H9 (cell line): ENCODE data around the gene LIMK2. TPM values are rescaled to one million over a fixed set of nuclear protein-coding genes. Genes with fewer than 3 reads are reported as not detected.

ENCODE experiments used
- DNase-seq: peaks from one replicate; pipeline ENCODE4 v3.0.0-alpha.2; 2017
- H2AFZ ChIP-seq: one replicate; pipeline ENCODE4 v1.6.1; 2013; ENCODE audit warnings: mild to moderate bottlenecking, low read length, control low read depth, moderate library complexity
- H2AK5ac ChIP-seq: 2 replicates; pipeline ENCODE4 v1.6.1; 2013; ENCODE audit warnings: low read length, control low read depth, mixed read lengths; ENCODE audit not compliant: insufficient read length
- H2BK120ac ChIP-seq: one replicate; pipeline ENCODE4 v1.6.1; 2013; ENCODE audit warnings: low read depth, mild to moderate bottlenecking, low read length, control low read depth, inconsistent platforms; ENCODE audit not compliant: poor library complexity, severe bottlenecking
- H2BK12ac ChIP-seq: 2 replicates; pipeline ENCODE4 v1.6.1; 2013; ENCODE audit warnings: low read length, control low read depth, mixed read lengths, low read depth; ENCODE audit not compliant: insufficient read length
- H2BK15ac ChIP-seq: 2 replicates; pipeline ENCODE4 v1.6.1; 2013; ENCODE audit warnings: low read depth, low read length, control low read depth
- H2BK20ac ChIP-seq: one replicate; pipeline ENCODE4 v1.6.1; 2013; ENCODE audit warnings: low read depth, mild to moderate bottlenecking, low read length, control low read depth, inconsistent platforms; ENCODE audit not compliant: poor library complexity, severe bottlenecking
- H2BK5ac ChIP-seq: 2 replicates; pipeline ENCODE4 v1.6.1; 2013; ENCODE audit warnings: low read length, control low read depth, mixed read lengths; ENCODE audit not compliant: insufficient read length
- H3K14ac ChIP-seq: 2 replicates; pipeline ENCODE4 v1.6.1; 2013; ENCODE audit warnings: low read length, control low read depth; ENCODE audit not compliant: insufficient read depth
- H3K18ac ChIP-seq: 2 replicates; pipeline ENCODE4 v1.6.1; 2013; ENCODE audit warnings: low read depth, mild to moderate bottlenecking, mixed read lengths, low read length, control low read depth; ENCODE audit not compliant: insufficient read length
- H3K23ac ChIP-seq: 2 replicates; pipeline ENCODE4 v1.6.1; 2013; ENCODE audit warnings: low read length, control low read depth, mixed read lengths, low read depth; ENCODE audit not compliant: insufficient read length
- H3K23me2 ChIP-seq: 2 replicates; pipeline ENCODE4 v1.6.1; 2013; ENCODE audit warnings: low read depth, mild to moderate bottlenecking, mixed read lengths, low read length, control low read depth; ENCODE audit not compliant: insufficient read length, poor library complexity, severe bottlenecking
- H3K27ac ChIP-seq: 2 replicates; pipeline ENCODE4 v1.5.1; 2013; ENCODE audit warnings: low read length, control low read depth, mixed read lengths, low read depth; ENCODE audit not compliant: insufficient read length
- H3K27me3 ChIP-seq: 2 replicates; pipeline ENCODE4 v1.6.1; 2013; ENCODE audit warnings: low read length, control low read depth, inconsistent platforms; ENCODE audit not compliant: insufficient read depth
- H3K4ac ChIP-seq: 2 replicates; pipeline ENCODE4 v1.6.1; 2013; ENCODE audit warnings: low read depth, mild to moderate bottlenecking, control low read depth, inconsistent platforms, low read length, moderate library complexity
- H3K4me1 ChIP-seq: 2 replicates; pipeline ENCODE4 v1.6.1; 2013; ENCODE audit warnings: low read length, control low read depth, inconsistent platforms; ENCODE audit not compliant: insufficient read depth
- H3K4me2 ChIP-seq: 2 replicates; pipeline ENCODE4 v1.6.1; 2013; ENCODE audit warnings: low read length, control low read depth, mixed read lengths; ENCODE audit not compliant: insufficient read length, insufficient read depth
- H3K56ac ChIP-seq: 2 replicates; pipeline ENCODE4 v1.6.1; 2013; ENCODE audit warnings: low read depth, mild to moderate bottlenecking, mixed read lengths, low read length, control low read depth; ENCODE audit not compliant: insufficient read length
- H3K79me1 ChIP-seq: 2 replicates; pipeline ENCODE4 v1.6.1; 2013; ENCODE audit warnings: low read depth, mild to moderate bottlenecking, moderate library complexity, low read length, control low read depth, inconsistent platforms; ENCODE audit not compliant: insufficient read depth, poor library complexity, severe bottlenecking
- H3K79me2 ChIP-seq: 2 replicates; pipeline ENCODE4 v1.6.1; 2013; ENCODE audit warnings: low read length, control low read depth, inconsistent platforms; ENCODE audit not compliant: insufficient read depth
- H3K9ac ChIP-seq: 2 replicates; pipeline ENCODE4 v1.6.1; 2013; ENCODE audit warnings: low read length, control low read depth, mixed read lengths; ENCODE audit not compliant: insufficient read length; ENCODE audit errors: extremely low read depth
- H3K9me3 ChIP-seq: one replicate; pipeline ENCODE4 v1.6.1; 2013; ENCODE audit warnings: low read depth, low read length, inconsistent platforms; ENCODE audit not compliant: control insufficient read depth
- H3T11ph ChIP-seq: one replicate; pipeline ENCODE4 v1.6.1; 2013; ENCODE audit warnings: mild to moderate bottlenecking, low read length, control low read depth, inconsistent platforms
- H4K20me1 ChIP-seq: one replicate; pipeline ENCODE4 v1.6.1; 2013; ENCODE audit not compliant: control insufficient read depth, insufficient read length, insufficient read depth
- H4K5ac ChIP-seq: 2 replicates; pipeline ENCODE4 v1.6.1; 2013; ENCODE audit warnings: low read depth, mild to moderate bottlenecking, mixed read lengths, low read length, control low read depth; ENCODE audit not compliant: insufficient read length
- H4K8ac ChIP-seq: replicated peaks from 2 replicates; pipeline ENCODE4 v1.6.1; 2013; ENCODE audit warnings: low read length, control low read depth, mixed read lengths, low read depth; ENCODE audit not compliant: insufficient read length
- H4K91ac ChIP-seq: 2 replicates; pipeline ENCODE4 v1.6.1; 2013; ENCODE audit warnings: low read depth, mild to moderate bottlenecking, moderate library complexity, mixed read lengths, low read length, control low read depth; ENCODE audit not compliant: insufficient read length
- H3K27ac Mint-ChIP-seq, 3 experiments: 2 replicates in 2 of 3; 3 replicates in 1 of 3; pipeline ENCODE4 v1.8.0; 2020 to 2021; ENCODE audit warnings: mixed read lengths in 3 of 3, mild to moderate bottlenecking in 1 of 3, moderate library complexity in 1 of 3
- H3K27me3 Mint-ChIP-seq: 2 replicates; pipeline ENCODE4 v1.8.0; 2021; ENCODE audit warnings: low read depth, mild to moderate bottlenecking, moderate library complexity, mixed read lengths
- H3K36me3 Mint-ChIP-seq, 3 experiments: 2 replicates in 2 of 3; 3 replicates in 1 of 3; pipeline ENCODE4 v1.8.0; 2020 to 2021; ENCODE audit warnings: low read depth in 3 of 3, mixed read lengths in 3 of 3; ENCODE audit not compliant: insufficient read depth in 1 of 3
- H3K4me1 Mint-ChIP-seq, 2 experiments: 2 replicates each; pipeline ENCODE4 v1.8.0; 2020; ENCODE audit warnings: mixed read lengths in 2 of 2
- H3K4me3 Mint-ChIP-seq, 2 experiments: 2 replicates in 1 of 2; 3 replicates in 1 of 2; pipeline ENCODE4 v1.8.0; 2020 to 2021; ENCODE audit warnings: mild to moderate bottlenecking in 2 of 2, mixed read lengths in 2 of 2, moderate library complexity in 1 of 2
- H3K9me3 Mint-ChIP-seq, 2 experiments: 2 replicates in 1 of 2; 3 replicates in 1 of 2; pipeline ENCODE4 v1.8.0; 2020; ENCODE audit warnings: mild to moderate bottlenecking in 2 of 2, mixed read lengths in 2 of 2, moderate library complexity in 1 of 2
- WGBS: extraction: QIAGEN DNeasy Blood & Tissue Kit; methylation state at CpG from one replicate; pipeline ENCODE4 v1.1.7; 2013; ENCODE audit warnings: missing lambda C conversion rate, low lambda C conversion rate, mixed read lengths; ENCODE audit not compliant: insufficient read length; ENCODE audit errors: extremely low coverage; 5-methylcytosine and 5-hydroxymethylcytosine counted together
- total RNA-seq: library from RNA; stranded (reverse); gene quantifications from 2 replicates; pipeline ENCODE4 v1.2.1, GENCODE V29; 2021
- TF ChIP-seq, protein P1 (sequence below): fragments of 200-600 bp; sonication (generic); conservative IDR thresholded peaks from 3 replicates; pipeline ENCODE4 v1.8.0; 2021; ENCODE audit warnings: antibody characterized with exemption, mild to moderate bottlenecking

The LIMK2 gene
- total RNA-seq, 1 experiment from 2014 or later = 51.3 TPM

DNA sequence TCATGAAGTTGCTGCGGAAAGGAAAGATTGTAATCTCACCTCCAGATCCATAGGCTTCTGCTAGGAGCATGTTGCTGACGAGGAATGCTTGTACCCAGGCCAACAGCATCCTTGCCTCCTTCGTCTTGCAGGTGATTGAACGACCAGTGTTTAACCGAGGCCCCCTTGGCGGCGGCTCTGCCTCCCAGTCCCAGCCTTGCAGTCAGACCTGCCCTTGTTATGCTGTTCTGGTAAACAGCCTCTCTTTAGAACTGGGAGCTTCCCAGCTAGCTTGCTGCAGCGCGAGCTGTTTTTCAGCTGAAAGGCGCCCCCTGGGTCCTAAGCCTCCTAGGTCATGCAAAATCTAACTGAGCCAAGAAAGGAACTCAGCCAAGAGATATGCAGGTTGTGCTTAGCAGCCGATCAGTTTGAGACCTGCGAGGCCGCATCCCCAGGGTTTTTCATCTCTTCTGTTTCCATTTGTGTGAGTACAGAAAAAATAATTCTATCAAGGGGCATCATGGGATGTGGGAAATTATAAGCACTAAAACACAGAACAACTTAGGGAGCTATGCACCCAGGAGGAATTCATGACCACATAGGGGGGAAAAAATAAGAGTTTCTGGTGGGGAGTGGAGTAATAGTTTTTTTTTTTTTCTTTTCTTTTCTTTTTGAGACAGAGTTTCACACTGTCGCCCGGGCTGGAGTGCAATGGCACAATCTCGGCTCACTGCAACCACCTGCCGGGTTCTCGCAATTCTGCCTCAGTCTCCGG, 80.3 kb downstream of the LIMK2 start, which contains the start of gene PIK3IP1:
Gene PIK3IP1 (minus strand): TSS at position 253 of the 754 bp plus-strand sequence. CDS start 144 bp downstream, at position 109.
- H3K4ac ChIP-seq = no peak within 1 kb of the TSS
- H4K20me1 ChIP-seq = no peaks in the 10 kb centered on the region
- H2AFZ ChIP-seq = no peak within 1 kb of the TSS
- H2BK20ac ChIP-seq = no peak within 1 kb of the TSS
- Mint-ChIP-seq H3K4me1 (peaks cover 19 to 26% of the 10 kb centered on the region in 2 experiments), H3K4me3 (peak within 1 kb of the TSS; percentile 69 to 82), H3K9me3 (no peaks in the 10 kb centered on the region; a peak in 1 of 5 replicates), H3K36me3 (no peaks in the 10 kb centered on the region; a peak in 1 of 7 replicates), H3K27ac (peak within 1 kb of the TSS; percentile 68 to 95 (median 72); a peak in 6 of 7 replicates), H3K27me3 (peaks cover 25% of the 10 kb centered on the region)
- H3K79me2 ChIP-seq = no peaks in the 10 kb centered on the region
- H3K4me1 ChIP-seq = no peaks in the 10 kb centered on the region; the same call in 1 of the 2 replicates
- peak within 1 kb of the TSS; percentile 34 for H3K9ac ChIP-seq
- peaks cover 2% of the 10 kb centered on the region; the same call in 1 of the 2 replicates for H3K27me3 ChIP-seq
- no peak within 1 kb of the TSS for H3K18ac ChIP-seq
- H3K27ac ChIP-seq = peak within 1 kb of the TSS; percentile 7
- no peak within 1 kb of the TSS for H4K8ac ChIP-seq
- H2BK5ac ChIP-seq = no peak within 1 kb of the TSS
- no CpG with 5 or more reads among the region's 19 CpGs for WGBS
- H3T11ph ChIP-seq = no peak within 1 kb of the TSS
- H3K23me2 ChIP-seq = peaks cover 11% of the 10 kb centered on the region
- H3K9me3 ChIP-seq = no peaks in the 10 kb centered on the region
- H3K4me2 ChIP-seq = peak within 1 kb of the TSS; percentile 72
- no peak within 1 kb of the TSS for H2BK15ac ChIP-seq
- H3K14ac ChIP-seq = no peak within 1 kb of the TSS
- H4K91ac ChIP-seq = no peak within 1 kb of the TSS
- H2BK12ac ChIP-seq = peak within 1 kb of the TSS; percentile 17
- no peak within 1 kb of the TSS for H2BK120ac ChIP-seq
- H3K79me1 ChIP-seq = no peaks in the 10 kb centered on the region
- H3K56ac ChIP-seq = no peak within 1 kb of the TSS
- TF ChIP-seq, protein P1, sequence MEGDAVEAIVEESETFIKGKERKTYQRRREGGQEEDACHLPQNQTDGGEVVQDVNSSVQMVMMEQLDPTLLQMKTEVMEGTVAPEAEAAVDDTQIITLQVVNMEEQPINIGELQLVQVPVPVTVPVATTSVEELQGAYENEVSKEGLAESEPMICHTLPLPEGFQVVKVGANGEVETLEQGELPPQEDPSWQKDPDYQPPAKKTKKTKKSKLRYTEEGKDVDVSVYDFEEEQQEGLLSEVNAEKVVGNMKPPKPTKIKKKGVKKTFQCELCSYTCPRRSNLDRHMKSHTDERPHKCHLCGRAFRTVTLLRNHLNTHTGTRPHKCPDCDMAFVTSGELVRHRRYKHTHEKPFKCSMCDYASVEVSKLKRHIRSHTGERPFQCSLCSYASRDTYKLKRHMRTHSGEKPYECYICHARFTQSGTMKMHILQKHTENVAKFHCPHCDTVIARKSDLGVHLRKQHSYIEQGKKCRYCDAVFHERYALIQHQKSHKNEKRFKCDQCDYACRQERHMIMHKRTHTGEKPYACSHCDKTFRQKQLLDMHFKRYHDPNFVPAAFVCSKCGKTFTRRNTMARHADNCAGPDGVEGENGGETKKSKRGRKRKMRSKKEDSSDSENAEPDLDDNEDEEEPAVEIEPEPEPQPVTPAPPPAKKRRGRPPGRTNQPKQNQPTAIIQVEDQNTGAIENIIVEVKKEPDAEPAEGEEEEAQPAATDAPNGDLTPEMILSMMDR = peak; percentile 53
- no peak within 1 kb of the TSS for H4K5ac ChIP-seq
- DNase-seq = peak; percentile 93
- H2AK5ac ChIP-seq = no peak within 1 kb of the TSS
- no peak within 1 kb of the TSS for H3K23ac ChIP-seq
